Mucosa of descending colon (tissue), 3 donors: Measurements from ENCODE around the gene KIFC1. TPM values are rescaled to one million over a fixed set of nuclear protein-coding genes. Genes with fewer than 3 reads are reported as not detected.

Experiments used
- ATAC-seq: fragments of 200-7000 bp; cut with Tn5 transposase; one replicate; pipeline ENCODE4 v1.9.1; 2020; ENCODE audit warnings: mild to moderate bottlenecking, moderate library complexity
- DNase-seq, 3 donors: peaks; one replicate each; pipeline ENCODE4 v3.0.0-alpha.2; 2020
- H3K36me3 ChIP-seq: fragments of 200-600 bp; one replicate; pipeline ENCODE4 v1.8.0; 2021; ENCODE audit warnings: low read depth, mild to moderate bottlenecking
- H3K4me1 ChIP-seq: fragments of 200-600 bp; one replicate; pipeline ENCODE4 v1.8.0; 2021; ENCODE audit warnings: low read depth, mild to moderate bottlenecking
- H3K4me3 ChIP-seq: fragments of 200-600 bp; one replicate; pipeline ENCODE4 v1.8.0; 2021; ENCODE audit warnings: mild to moderate bottlenecking
- H3K9me3 ChIP-seq: fragments of 200-600 bp; one replicate; pipeline ENCODE4 v1.8.0; 2021; ENCODE audit warnings: mild to moderate bottlenecking
- intact Hi-C, 2 donors: fragments of 100-400 bp; cut with DNase I in 1 of 2; cut with micrococcal nuclease in 1 of 2; formaldehyde crosslinking; loops; one replicate each; pipeline versions ENCODE4 v1.11.0 to v1.11.1; 2022; cut with DNase I, micrococcal nuclease
- total RNA-seq, 3 donors: library from RNA; stranded (reverse); fragmentation: NEBNext Ultra II Directional in 2 of 3; extraction: Animal tissue kit (Norgen Biotek cat#: 25700) in 2 of 3; gene quantifications; one replicate each; pipeline versions ENCODE4 v1.2.1 to v1.2.4, GENCODE V29; 2021 to 2023
- TF ChIP-seq, protein P1 (sequence below): fragments of 200-600 bp; IDR thresholded peaks from one replicate; pipeline ENCODE4 v1.8.0; 2022; ENCODE audit warnings: antibody characterized with exemption, mild to moderate bottlenecking
- donor health status: DM: no; HTN: no; CAD: no; lungs with moderate emphysema.
- donor health status: DM: no; HTN: no; CAD: no.
- donor health status: DM: no; HTN: yes; CAD: no.

Gene KIFC1
- total RNA-seq, 3 donors from 2014 or later, result 3.5 to 21.1 (median 6.3) TPM

- Histone ChIP-seq H3K9me3 (no peaks in the 10 kb centered on the region), H3K4me1 (peaks cover 5% of the 10 kb centered on the region), H3K36me3 (no peaks in the 10 kb centered on the region), H3K4me3 (no peak overlapping the region)
- intact Hi-C loops, result no loop called here
- DNase-seq, result no peak
- ATAC-seq, result no peak
- TF ChIP-seq, protein P1, sequence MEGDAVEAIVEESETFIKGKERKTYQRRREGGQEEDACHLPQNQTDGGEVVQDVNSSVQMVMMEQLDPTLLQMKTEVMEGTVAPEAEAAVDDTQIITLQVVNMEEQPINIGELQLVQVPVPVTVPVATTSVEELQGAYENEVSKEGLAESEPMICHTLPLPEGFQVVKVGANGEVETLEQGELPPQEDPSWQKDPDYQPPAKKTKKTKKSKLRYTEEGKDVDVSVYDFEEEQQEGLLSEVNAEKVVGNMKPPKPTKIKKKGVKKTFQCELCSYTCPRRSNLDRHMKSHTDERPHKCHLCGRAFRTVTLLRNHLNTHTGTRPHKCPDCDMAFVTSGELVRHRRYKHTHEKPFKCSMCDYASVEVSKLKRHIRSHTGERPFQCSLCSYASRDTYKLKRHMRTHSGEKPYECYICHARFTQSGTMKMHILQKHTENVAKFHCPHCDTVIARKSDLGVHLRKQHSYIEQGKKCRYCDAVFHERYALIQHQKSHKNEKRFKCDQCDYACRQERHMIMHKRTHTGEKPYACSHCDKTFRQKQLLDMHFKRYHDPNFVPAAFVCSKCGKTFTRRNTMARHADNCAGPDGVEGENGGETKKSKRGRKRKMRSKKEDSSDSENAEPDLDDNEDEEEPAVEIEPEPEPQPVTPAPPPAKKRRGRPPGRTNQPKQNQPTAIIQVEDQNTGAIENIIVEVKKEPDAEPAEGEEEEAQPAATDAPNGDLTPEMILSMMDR, result no peak
Observed at GRCh38 chr6:33432546-33432945, 40.9 kb downstream of the KIFC1 start.

DNA sequence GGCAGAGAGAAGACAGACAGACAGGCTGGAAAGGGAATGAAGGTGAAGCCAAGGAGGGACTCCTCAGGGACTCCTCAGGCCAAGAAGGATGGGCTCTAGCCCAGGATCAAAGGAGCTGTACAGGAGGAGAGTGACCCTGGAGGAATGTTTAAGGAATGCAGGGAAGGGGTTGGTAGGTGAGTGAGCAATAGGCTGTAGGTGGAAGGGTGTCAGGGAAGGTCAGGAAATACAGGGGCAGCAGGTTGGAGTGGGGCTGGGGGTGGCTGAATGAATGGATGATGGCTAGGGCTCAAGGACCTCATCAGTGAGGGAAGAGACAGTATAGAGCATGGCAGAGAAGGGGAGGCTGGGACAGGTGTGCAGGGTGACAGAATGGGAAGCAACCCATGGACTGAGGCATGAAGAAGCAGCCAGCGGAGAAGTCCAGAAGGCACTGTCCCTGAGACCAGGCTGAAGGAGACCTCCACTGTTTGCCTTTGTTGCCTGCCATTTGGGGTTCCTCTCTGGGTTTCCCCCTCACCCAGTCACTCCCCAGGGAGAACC lies 41.4 kb downstream of the KIFC1 start:
- no peak for ATAC-seq
- intact Hi-C loops, result no loop called here
- DNase-seq, result no peak
- Histone ChIP-seq H3K4me1 (peaks cover 5% of the 10 kb centered on the region), H3K9me3 (no peaks in the 10 kb centered on the region), H3K4me3 (no peak overlapping the region), H3K36me3 (no peaks in the 10 kb centered on the region)
- TF ChIP-seq, protein P1, result no peak

- Histone ChIP-seq H3K9me3 (no peaks in the 10 kb centered on the region), H3K4me1 (peaks cover 3% of the 10 kb centered on the region), H3K36me3 (no peaks in the 10 kb centered on the region), H3K4me3 (no peak overlapping the region)
- intact Hi-C loops, result no loop called here
- ATAC-seq (no peak), DNase-seq (no peak)
- TF ChIP-seq, protein P1, result no peak
Observed at GRCh38 chr6:33433544-33434191, 42.0 kb downstream of the KIFC1 start.

GRCh38 chr6:33434961-33435360 lies 43.3 kb downstream of the KIFC1 start:
- Histone ChIP-seq H3K4me1 (no peaks in the 10 kb centered on the region), H3K4me3 (no peak overlapping the region), H3K9me3 (no peaks in the 10 kb centered on the region), H3K36me3 (no peaks in the 10 kb centered on the region)
- ATAC-seq (no peak), DNase-seq (no peak)
- intact Hi-C loops, result no loop called here
- TF ChIP-seq, protein P1, result no peak

GRCh38 chr6:33437666-33438065 lies 46.0 kb downstream of the KIFC1 start:
- Histone ChIP-seq H3K4me3 (no peak overlapping the region), H3K4me1 (no peaks in the 10 kb centered on the region), H3K36me3 (no peaks in the 10 kb centered on the region), H3K9me3 (no peaks in the 10 kb centered on the region)
- TF ChIP-seq, protein P1, result no peak
- ATAC-seq, result no peak
- intact Hi-C loops, result no loop called here
- no peak for DNase-seq
